Measurements from ENCODE around the gene AGL. TPM values are rescaled to one million over a fixed set of nuclear protein-coding genes. Genes with fewer than 3 reads are reported as not detected.
"Not testable (repeated sequence)": the region's sequence is repeated elsewhere in the genome, so short reads cannot be mapped to it uniquely, and the experiment has no call there.

AGL gene
- total RNA-seq, 1 donor from 2014 or later = 23.4 TPM

GRCh38 chr1:99886841-99887240, 36.7 kb downstream of the AGL start:
- H3K9me3 Mint-ChIP-seq = no peaks in the 10 kb centered on the region
- H3F3A ChIP-seq (ENCODE audit: low read depth) = no peaks in the 10 kb centered on the region
- no peak overlapping the region for H3K27ac Mint-ChIP-seq

DNA sequence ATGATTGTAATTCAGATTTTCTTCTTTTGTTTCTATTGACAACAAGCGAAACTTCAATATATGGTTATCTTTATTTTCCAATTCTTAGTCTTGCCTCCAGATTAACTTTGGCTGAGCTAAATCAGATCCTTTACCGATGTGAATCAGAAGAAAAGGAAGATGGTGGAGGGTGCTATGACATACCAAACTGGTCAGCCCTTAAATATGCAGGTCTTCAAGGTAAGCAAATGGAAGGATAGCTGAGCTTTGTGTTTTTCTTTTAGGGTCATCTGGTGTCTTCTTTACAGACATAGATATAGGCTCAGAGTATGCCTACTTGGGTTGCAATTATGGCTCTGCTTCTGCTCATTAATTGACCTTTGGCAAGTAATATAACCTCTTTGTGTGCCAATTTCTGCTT, 37.7 kb downstream of the AGL start:
- H3K9me3 ChIP-seq (ENCODE audit: low read depth) = no peaks in the 10 kb centered on the region
- H3K79me2 ChIP-seq (ENCODE audit: low read depth) = no peaks in the 10 kb centered on the region
- H3K9me3 Mint-ChIP-seq = no peaks in the 10 kb centered on the region
- no peaks in the 10 kb centered on the region for H3K4me1 Mint-ChIP-seq
- no peaks in the 10 kb centered on the region for H3K4me1 ChIP-seq
- H3K27ac ChIP-seq = no peak overlapping the region
- H3K4me3 ChIP-seq = no peak overlapping the region
- H3F3A ChIP-seq (ENCODE audit: low read depth) = no peaks in the 10 kb centered on the region
- peaks cover 9% of the 10 kb centered on the region for H3K36me3 Mint-ChIP-seq
- H3K27ac Mint-ChIP-seq = no peak overlapping the region
- no peak for DNase-seq (ENCODE audit: low spot score)
- H3K4me2 ChIP-seq = no peak overlapping the region
- no peaks in the 10 kb centered on the region for H4K20me1 ChIP-seq (ENCODE audit: low read depth)
- H3K4me3 Mint-ChIP-seq = no peak overlapping the region
- no peaks in the 10 kb centered on the region for H3K27me3 Mint-ChIP-seq (ENCODE audit: insufficient read depth, low read depth)
- peaks cover 15% of the 10 kb centered on the region for H3K36me3 ChIP-seq
- H3K27me3 ChIP-seq = no peaks in the 10 kb centered on the region
- TF ChIP-seq, protein P1, sequence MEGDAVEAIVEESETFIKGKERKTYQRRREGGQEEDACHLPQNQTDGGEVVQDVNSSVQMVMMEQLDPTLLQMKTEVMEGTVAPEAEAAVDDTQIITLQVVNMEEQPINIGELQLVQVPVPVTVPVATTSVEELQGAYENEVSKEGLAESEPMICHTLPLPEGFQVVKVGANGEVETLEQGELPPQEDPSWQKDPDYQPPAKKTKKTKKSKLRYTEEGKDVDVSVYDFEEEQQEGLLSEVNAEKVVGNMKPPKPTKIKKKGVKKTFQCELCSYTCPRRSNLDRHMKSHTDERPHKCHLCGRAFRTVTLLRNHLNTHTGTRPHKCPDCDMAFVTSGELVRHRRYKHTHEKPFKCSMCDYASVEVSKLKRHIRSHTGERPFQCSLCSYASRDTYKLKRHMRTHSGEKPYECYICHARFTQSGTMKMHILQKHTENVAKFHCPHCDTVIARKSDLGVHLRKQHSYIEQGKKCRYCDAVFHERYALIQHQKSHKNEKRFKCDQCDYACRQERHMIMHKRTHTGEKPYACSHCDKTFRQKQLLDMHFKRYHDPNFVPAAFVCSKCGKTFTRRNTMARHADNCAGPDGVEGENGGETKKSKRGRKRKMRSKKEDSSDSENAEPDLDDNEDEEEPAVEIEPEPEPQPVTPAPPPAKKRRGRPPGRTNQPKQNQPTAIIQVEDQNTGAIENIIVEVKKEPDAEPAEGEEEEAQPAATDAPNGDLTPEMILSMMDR (IDR thresholded peaks at IDR 0.05) = no peak
- TF ChIP-seq EZH2 (IDR thresholded peaks at IDR 0.05) = no peak
- TF ChIP-seq EZH2phosphoT487 (IDR thresholded peaks at IDR 0.05) = no peak
- H3K9ac ChIP-seq = no peak overlapping the region
- H2AFZ ChIP-seq (replicated peaks) = no peak overlapping the region

More at GRCh38 chr1:99886841-99887240, 36.7 kb downstream of the AGL start:
- Histone ChIP-seq H3K27me3 (no peaks in the 10 kb centered on the region), H3K4me3 (no peak overlapping the region), H3K9ac (no peak overlapping the region), H3K36me3 (peaks cover 15% of the 10 kb centered on the region), H3K4me1 (no peaks in the 10 kb centered on the region), H3K4me2 (no peak overlapping the region), H3K9me3 (ENCODE audit: low read depth) (no peaks in the 10 kb centered on the region), H2AFZ (replicated peaks) (no peak overlapping the region), H3K27ac (no peak overlapping the region), H3K79me2 (ENCODE audit: low read depth) (no peaks in the 10 kb centered on the region), H4K20me1 (ENCODE audit: low read depth) (no peaks in the 10 kb centered on the region)
- Mint-ChIP-seq H3K27me3 (ENCODE audit: insufficient read depth, low read depth) (no peaks in the 10 kb centered on the region), H3K4me1 (no peaks in the 10 kb centered on the region), H3K4me3 (no peak overlapping the region), H3K36me3 (peaks cover 9% of the 10 kb centered on the region)
- DNase-seq (ENCODE audit: low spot score) = no peak
- TF ChIP-seq EZH2 (IDR thresholded peaks at IDR 0.05) (no peak), EZH2phosphoT487 (IDR thresholded peaks at IDR 0.05) (no peak)
- TF ChIP-seq, protein P1 (IDR thresholded peaks at IDR 0.05) = no peak

DNA sequence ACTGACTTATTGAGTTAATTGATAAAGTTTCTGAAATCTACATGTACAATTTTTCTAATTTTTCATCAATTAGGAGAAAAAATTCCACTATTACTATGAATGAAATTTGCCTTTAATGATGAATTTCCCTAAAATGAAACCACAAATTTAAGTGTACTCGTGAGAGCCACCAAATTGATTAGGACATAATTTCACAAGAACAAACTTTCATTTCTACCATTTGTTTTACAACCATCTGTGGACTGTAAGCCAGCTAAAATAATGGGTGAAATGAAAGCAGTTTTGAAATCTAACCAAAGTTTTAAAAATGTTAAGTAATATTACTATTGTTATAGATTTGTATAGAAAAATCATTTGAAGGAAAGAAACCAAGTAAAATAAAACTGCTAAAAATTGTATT, 41.8 kb downstream of the AGL start:
- Mint-ChIP-seq H3K4me3 (no peak overlapping the region), H3K4me1 (no peaks in the 10 kb centered on the region), H3K27ac (no peak overlapping the region), H3K36me3 (no peaks in the 10 kb centered on the region), H3K27me3 (ENCODE audit: insufficient read depth, low read depth) (no peaks in the 10 kb centered on the region), H3K9me3 (no peaks in the 10 kb centered on the region)
- no peak overlapping the region for H2AFZ ChIP-seq (replicated peaks)
- DNase-seq (ENCODE audit: low spot score) = no peak
- no peaks in the 10 kb centered on the region for H3F3A ChIP-seq (ENCODE audit: low read depth)
- H3K9ac ChIP-seq = no peak overlapping the region
- TF ChIP-seq, protein P1 (IDR thresholded peaks at IDR 0.05) = no peak
- TF ChIP-seq EZH2phosphoT487 (IDR thresholded peaks at IDR 0.05) = no peak
- TF ChIP-seq EZH2 (IDR thresholded peaks at IDR 0.05) = no peak
- H3K4me3 ChIP-seq = no peak overlapping the region
- H3K36me3 ChIP-seq = no peaks in the 10 kb centered on the region
- no peaks in the 10 kb centered on the region for H3K4me1 ChIP-seq
- H3K27ac ChIP-seq = no peak overlapping the region
- no peak overlapping the region for H3K4me2 ChIP-seq
- no peaks in the 10 kb centered on the region for H3K27me3 ChIP-seq
- no peaks in the 10 kb centered on the region for H4K20me1 ChIP-seq (ENCODE audit: low read depth)
- no peaks in the 10 kb centered on the region for H3K79me2 ChIP-seq (ENCODE audit: low read depth)
- H3K9me3 ChIP-seq (ENCODE audit: low read depth) = no peaks in the 10 kb centered on the region

- not testable (repeated sequence) for H3K27ac Mint-ChIP-seq; H3K27me3 ChIP-seq; H3K4me1 ChIP-seq; H3K4me1 Mint-ChIP-seq; H3K9me3 Mint-ChIP-seq; DNase-seq (ENCODE audit: low spot score); H3K9me3 ChIP-seq (ENCODE audit: low read depth); H3K27ac ChIP-seq; H3K4me3 Mint-ChIP-seq; H3K27me3 Mint-ChIP-seq (ENCODE audit: insufficient read depth, low read depth); H3K4me2 ChIP-seq; H3F3A ChIP-seq (ENCODE audit: low read depth); H3K9ac ChIP-seq; H4K20me1 ChIP-seq (ENCODE audit: low read depth); H2AFZ ChIP-seq (replicated peaks); H3K4me3 ChIP-seq; H3K36me3 ChIP-seq; H3K79me2 ChIP-seq (ENCODE audit: low read depth)
- H3K36me3 Mint-ChIP-seq = peaks cover 16% of the 10 kb centered on the region
These were observed 53.1 kb downstream of the AGL start for GRCh38 chr1:99903278-99903677.

Measured in neural progenitor cell (in vitro differentiated cells).